ENCODE measurements around the gene LCN10.

LCN10 gene

DNA sequence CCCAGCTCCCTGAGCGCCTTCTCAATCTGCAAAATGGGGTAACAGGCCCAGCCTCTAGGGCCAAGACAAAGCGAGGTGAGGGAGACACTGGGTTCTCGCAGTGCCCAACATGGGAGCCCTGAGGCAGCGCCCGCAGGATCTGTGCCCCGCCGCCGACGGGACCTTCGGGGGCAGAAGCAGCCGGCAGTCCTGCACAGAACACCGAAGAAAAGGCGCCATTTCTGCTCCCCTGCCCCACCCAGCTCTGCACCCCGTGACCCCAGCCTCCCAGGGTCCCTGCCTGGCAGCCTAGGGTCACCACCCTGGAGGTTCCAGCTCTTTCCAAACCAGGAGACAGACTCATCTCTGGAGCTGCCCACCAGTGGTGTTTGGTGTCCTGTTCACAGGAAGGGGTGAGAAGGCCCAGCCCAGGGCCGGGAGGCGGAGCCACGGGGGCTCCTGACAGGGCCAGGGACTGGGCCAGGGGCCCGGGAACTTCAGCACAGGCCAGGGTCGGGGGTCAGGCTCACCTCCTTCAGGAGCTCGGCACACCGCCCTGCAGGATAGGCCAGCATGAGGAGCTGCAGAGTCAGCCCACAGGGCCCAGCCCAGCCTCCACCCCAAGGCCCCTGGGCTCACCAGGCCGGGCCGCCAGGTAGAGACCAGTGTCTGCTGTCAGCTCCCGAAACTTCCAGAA, 12.0 kb upstream of the LCN10 start:
- no peak for DNase-seq (ENCODE audit: low spot score)

DNA sequence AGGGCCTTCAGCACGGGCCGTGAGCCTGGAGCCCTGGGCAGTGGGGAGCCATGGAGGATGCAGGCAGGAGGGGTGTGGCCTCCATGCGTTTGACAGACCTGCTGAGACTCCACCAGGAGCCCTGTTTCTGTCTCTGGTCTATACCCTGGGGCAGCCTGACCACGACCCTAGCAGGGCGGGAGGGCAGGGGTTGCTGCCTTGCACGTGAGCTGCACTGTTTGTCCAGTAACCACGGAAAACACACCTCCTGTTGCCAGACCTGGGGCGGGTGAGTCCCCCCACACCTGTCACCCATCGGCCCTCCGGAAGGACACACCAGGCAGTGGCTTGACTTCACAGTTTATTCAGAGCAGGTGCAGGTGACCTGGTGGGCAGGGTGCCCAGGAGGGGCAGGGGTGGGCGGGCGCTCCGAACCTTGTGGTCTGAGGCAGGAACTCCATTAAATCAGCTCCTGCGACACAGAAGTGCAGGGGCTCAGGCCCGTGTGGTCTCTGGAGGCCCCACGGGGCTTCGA, 11.4 kb upstream of the LCN10 start:
- DNase-seq (ENCODE audit: low spot score), result no peak

DNA sequence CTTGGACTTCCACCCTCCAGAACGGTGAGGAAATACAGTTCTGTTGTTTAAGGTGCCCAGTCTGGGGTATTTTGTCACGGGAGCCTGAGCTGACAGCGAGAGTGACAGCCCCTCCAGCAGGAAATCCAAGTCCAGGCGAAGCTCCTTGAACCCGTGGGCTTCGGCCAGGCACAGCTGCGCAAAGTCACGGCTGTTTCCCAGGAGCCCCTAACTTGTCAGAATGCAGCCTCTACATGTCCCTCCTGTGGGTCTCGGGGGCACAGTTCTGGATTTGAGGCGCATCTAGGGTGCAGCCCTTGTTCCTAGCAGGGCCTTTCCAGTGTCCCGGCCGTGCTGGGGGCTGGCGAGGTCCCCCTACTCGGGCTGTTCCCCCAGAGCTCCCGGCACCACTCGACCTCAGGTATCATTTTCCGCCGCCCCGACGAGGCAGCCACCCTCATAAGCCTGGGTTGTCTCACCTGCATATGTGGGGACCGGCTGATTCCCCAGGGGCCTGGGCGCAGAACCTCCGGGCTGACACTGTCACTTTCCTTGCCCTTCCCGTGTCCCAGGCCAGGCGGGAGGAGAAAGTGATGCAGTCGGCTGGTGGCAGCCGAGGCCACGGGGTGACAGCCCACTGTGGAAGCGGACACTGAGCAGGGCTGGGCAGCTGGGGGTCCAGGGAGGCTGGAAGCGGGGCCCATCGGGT, 10.8 kb upstream of the LCN10 start:
- DNase-seq (ENCODE audit: low spot score), result no peak

DNA sequence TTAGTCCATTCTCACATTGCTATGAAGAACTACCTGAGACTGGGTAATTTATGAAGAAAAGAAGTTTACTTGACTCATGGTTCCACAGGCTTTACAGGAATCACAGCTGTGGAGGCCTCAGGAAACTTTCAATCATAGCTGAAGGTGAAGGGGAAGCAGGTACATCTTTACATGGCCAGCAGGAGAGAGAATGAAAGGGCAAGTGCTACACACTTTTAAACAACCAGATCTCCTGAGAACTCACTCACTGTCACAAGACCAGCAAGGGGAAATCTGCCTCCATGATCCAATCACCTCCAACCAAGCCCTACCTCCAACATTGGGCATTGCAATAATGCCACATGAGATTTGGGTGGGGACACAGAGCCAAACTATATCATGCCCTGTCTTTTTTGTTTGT, 9.1 kb upstream of the LCN10 start:
- DNase-seq (ENCODE audit: low spot score), result no peak

DNA sequence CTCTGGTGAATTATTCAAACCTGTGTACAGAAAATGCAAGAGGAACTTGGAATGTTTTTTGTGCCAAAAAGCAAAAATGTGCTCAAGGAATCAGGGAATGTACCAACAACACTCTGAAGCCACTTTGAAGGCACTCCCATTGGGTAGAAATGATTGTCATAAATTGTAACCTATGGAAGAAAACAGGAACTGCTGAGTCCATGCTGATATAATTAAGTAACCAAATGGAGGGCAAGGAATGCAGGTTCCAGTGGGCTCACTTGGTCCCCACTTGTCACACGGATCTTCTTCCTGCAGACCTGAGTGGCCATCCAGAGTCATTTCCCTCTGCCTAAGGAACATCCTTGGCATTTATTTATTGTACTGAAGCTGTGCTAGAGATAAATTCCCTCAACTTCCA, 8.5 kb upstream of the LCN10 start:
- DNase-seq (ENCODE audit: low spot score), result no peak

DNA sequence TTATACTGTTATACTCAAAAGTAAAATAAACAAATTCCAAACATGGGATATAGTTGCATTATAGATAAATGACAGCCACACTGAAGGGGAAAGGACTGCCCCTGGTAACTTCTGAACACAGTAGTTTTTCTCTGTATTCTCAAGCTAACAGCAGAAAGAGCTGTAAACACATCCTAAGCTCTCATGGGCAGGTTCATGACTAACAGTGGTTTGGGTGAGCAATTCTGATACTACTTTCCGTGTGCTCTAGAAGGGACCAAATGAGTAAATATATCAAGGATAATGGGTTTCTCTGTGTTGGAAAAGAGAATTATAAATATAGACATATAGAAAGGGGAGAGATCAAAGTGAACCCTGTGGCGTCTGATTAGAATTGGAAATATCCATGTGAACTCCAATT, 7.8 kb upstream of the LCN10 start:
- DNase-seq (ENCODE audit: low spot score), result no peak

DNA sequence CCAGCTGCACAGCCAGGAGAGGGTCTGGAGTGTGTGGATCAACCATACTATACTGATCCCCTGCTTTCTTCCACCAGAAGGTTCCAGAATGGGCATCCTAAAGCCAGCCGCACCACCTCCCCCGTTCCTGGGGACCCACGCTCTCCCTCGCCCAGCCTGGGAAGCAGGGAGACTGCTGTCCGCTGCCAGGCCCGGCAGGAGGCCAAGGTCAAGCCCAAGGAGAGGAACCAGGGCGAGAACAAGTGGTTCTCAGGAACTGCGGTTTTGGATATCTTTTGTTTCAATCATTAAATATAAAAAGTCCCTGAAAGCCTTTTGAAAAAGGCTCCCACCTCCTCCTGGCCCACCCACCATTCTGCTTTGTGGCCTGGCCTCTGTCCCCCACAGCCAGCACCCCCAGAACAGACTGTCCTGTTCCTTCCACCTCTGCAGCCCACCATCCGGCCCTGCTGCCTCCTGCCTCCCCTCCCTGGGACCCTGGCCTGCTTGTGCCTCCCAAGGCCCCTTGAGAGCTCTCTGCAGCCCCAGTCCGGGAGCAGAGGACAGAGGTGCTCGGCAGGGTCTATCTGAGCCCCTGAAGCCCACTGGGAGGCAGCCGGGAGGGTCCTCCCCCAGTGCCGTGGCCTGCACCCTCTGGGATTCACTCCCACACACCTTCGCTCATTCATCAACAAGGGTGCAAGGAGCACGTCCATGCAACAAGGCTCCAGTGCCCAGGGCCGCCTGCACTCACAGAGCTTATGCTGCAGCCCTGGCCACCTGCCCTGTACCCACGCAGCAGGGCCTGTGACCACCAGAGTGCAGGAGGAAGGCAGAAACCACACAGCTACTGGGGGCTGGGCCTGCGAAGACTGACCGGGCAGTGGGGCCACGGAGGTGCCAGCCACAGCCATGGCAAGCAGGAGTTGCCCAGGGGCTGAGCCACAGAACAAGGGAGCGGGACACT, 6.2 kb upstream of the LCN10 start:
- DNase-seq (ENCODE audit: low spot score), result no peak

DNA sequence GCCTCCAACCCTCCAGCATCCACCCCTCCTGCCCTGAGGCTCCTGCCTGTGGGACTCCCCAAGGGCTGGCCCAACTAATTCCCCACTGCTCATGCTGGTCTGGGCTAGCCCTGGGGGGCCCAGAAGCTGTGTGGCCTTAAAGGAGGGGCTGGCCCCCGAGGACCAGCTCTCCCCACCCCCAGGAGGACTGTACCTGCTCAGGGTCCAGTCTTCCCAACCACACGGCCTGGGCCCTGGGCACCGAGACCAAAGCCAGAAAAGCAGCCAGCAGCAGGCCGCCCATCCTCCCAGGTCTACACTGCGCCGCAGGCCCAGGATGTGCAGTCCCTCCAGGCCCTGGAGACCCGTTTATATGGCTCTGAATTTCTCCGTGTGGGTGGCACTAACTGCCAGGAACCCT, 5.5 kb upstream of the LCN10 start, which contains the start of gene LCN6:
LCN6 (minus strand) TSS at position 325 of the 400 bp plus-strand sequence; CDS start at position 283, 42 bp downstream.
- no peak for DNase-seq (ENCODE audit: low spot score)

DNA sequence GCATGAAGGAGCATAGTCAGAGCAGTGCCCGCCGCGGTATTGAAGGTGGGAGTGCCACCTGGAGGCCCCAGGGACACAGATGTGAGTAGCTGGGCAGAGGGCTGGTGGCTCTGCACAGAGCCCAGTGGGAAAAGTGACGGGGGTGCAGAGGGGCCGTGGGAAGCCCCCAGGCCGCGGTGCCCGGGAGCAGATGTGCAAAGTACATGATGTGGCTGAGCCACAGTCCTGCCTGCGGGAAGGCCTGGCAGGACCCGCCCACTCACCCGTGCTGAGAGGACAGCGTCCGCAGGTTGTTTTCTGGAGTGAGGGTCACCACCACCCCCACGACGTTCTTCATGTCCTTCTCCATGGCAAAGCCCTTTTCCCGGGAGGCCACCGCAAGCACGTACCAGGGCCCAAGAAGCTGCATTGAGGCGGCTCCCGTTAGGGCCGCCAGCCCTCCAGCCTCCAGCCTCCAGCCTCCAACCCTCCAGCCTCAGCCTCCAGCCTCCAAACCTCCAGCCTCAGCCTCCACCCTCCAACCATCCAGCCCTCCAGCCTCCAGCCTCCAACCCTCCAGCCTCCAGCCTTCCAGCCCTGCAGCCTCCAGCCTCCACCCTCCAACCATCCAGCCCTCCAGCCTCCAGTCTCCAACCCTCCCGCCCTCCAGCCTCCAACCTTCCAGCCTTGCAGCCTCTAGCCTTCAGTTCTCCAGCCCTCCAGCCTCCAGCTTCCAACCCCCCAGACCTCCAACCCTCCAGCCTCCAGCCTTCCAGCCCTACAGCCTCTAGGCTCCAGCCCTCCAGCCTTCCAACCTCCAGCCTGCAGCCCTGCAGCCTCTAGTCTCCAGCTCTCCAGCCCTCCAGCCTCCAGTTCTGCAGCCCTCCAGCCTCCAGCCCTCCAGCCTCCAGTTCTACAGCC, 4.7 kb upstream of the LCN10 start:
- DNase-seq (ENCODE audit: low spot score), result no peak

DNA sequence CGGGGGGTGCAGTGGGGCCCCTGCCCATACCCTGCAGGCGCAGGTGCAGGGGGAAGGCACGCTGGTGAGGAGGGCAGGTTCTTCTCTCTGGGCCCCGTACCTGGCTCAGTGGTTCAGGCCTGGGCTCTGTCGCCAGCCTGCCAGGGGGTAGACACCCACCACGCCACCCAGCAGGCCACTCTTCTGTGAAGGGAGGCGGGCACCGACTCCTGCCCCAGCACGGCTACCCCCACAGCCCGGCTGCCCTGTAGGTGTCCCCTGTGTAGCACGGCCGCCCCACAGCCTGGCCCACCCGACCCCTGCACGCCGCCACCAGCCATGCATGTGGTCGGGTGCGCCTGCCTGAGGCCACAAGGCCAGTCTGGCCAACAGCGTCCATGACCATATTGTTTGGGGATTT, 3.9 kb upstream of the LCN10 start:
- no peak for DNase-seq (ENCODE audit: low spot score)

DNA sequence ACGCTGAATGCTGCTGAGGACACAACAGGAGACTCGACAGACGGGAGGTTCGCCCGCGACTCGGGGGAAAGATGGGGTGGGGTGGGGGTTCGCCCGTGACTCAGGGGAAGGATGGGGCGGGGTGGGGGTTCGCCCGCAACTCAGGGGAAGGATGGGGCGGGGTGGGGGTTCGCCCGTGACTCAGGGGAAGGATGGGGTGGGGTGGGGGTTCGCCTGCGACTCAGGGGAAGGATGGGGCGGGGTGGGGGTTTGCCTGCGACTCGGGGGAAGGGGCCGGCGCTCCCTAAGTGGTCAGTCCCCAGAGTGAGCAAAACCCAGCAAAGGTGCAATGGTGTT, 3.4 kb upstream of the LCN10 start:
- no peak for DNase-seq (ENCODE audit: low spot score)

DNA sequence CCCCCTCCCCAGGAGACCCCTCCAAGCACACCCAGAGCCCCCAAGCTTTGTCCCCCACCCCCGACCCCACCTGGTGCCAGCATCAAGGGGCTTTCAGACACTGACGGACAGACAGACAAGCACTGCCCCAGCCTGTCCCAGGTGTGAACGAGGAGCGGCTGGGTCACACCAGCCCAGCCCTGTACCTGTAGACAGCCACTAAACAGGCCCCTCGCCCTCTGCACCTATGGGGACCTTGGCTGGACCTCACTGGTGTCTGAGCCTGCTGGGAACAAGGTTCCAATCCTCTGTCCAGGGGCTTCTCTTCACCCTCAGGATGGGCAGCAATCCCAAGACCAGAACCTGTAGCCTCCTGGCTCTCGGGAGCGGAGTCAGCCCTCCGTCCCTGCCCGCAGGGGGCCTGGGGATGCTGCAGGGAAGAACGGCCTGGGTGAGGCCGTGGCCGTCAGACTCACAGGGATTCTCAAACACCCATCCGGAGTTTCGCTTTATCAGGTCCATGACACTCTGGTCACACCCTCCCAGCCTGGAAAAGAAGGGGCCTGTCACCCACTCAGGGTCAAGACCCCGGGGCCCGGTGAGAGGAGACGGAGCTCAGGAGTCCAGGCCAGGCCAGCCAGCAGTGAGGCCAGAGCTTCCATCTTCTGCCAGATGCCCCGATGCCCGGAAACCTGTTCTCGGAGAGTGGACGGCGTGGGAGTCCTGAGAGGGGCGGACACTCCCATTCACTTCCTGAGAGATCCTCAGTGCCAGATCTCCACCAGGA, 2.8 kb upstream of the LCN10 start:
- DNase-seq (ENCODE audit: low spot score), result no peak

DNA sequence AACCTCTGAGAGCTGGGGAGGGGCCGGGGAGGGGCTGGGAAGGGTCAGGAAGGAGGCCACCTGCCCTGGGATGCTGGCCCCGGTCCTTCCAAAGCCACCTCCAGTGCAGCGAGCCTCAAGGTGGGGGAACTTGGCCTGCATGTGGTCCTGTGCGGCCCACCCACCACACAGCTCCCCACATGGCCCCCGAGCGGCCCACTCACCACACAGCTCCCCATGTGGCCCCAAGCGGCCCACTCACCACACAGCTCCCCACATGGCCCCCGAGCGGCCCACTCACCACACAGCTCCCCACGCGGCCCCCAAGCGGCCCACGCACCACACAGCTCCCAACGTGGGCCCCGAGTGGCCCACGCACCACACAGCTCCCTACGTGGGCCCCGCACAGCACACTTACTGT, 2.0 kb upstream of the LCN10 start:
- DNase-seq (ENCODE audit: low spot score), result no peak

DNA sequence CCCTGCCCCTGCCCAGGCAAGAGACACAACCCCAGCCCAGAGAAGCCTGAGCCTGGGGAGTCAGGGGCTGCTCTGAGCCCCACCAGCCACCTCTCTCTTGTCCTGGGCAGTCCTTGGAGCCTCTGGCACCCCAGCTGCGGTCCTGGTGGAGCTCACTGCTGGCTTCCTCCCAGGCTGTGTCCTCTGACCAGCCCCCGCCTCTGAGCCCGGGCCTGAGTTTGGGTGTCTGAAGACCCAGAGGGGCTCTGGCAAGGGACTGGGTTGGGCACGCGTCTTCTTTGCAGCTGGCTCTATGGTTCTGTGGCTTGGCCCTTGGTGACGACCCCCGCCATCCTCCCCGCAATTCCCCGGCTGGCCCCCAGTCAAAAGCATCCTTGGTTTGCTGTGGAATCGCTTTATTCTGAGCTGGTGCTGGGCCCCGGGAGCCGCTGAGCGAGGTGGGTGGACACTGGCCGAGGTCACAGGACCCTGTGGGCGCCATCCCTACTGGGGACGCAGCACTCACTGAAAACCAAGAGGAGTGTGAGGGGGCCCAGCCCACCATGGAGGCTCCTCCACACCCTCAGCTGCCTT, 985 bp upstream of the LCN10 start:
- DNase-seq (ENCODE audit: low spot score), result no peak

DNA sequence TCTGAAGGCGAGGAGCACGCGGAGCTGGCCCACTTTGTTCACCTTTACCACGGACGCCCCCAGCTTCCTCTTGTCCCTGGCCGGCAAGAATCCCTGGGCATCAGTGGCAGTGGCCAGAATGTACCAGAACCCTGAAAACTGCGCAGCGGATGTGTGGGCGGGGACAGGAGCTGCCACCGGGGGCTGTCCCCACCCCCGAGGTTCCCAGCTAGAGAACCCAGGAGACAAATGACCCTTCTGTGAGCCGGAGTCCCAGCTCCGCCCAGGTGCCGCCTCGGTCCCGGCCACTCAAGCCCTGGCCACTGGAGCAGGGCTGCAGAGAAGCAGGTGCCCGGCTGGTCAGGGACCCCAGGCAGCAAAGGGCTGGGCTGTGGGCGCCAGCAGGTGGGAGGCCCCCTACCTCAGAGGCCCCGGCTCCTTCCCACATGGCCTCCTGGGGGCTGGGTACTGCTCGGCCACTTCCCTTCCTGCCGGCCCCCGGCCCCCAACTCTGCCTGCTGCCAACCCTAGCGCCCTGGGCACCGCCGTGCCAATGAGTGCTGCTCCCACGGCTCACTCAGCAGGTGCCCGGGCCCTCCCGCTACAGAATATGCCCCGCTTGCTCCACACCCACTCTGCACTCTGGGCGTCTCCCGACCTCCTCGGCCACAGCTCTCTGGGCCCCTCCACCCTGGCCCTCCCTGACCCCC, 713 bp downstream of the LCN10 start:
- DNase-seq (ENCODE audit: low spot score), result no peak

DNA sequence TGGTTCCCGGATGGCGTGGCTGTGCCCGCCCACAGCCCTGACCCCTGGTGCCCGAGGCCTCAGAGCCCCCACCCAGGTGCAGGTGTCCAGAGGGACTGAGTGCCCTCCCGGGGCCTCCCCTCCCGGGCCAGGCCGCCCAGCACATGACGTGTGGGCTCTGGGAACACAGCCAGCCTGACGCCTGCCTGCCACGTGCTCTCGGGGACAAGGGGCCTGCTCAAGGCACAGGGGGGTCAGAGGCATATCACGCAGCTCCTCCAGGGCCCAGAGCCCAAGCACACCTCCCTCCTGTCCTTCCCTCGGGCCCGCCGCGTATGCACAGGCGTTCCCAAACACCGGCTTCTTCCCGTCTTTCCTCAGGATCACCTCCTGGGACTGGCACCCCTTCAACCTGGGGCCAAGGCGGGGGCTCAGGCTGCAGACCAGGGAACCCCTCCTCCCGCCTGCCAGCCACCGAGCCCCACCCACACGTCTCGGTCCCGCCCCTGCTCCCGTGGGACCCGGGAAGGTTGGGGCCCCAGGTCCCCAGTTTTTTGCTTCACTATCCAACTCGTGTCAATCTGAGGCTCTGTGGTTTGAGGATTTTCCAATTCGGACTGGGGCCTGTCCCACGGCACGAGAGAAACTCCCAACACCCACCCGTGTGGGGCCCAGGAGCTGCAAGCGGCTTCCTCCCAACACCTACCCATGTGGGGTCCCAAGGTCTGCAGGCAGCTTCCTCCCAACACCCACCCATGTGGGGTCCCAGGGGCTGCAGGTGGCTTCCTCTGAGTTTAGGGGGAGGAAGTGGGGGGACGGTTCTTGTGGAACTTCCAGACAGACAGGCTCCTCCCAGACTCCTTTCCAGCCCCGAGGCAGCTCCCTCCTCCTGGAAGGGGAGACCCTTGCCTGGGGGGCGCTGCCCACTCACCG, 1.5 kb downstream of the LCN10 start:
- DNase-seq (ENCODE audit: low spot score), result no peak

DNA sequence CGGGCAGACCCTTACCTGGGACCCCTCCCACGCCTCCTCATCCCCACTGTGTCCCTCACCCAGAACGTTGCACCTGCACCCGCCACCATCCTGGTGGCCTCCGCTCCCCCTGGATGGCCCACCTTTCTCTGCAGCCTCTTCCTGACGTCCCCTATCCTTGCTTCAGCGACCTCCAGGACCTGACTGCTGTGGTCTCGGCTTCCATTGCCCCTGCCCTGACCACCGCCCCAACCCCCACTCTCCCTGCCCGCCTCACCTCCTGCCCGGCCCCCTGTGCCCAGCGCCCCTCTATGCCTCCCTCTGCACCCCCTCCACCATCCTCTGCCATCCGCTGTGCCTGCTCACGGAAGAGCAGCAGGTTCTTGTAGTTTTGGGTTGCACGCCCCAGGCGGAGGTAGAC, 2.2 kb downstream of the LCN10 start:
- DNase-seq (ENCODE audit: low spot score), result no peak

DNA sequence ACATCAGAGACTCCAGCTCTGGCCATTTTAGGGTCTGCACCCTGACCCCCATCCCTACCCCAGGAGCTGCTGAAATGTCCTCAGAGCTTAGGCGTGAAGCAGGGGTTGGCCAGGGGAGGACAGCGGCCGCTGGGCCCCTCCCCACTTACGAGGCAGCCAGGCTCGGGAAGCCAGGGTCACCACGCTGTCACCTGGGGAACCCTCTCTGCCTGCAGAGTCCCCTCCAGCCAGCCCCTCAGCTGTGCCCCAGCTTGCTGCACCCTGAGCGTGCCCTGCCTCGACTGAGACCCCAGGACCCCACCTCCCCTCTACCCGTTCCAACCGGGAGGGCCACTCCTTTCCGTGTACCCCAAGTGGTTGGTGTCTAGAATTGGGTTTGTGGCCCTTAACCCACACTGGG, 2.7 kb downstream of the LCN10 start:
- DNase-seq (ENCODE audit: low spot score), result no peak

DNA sequence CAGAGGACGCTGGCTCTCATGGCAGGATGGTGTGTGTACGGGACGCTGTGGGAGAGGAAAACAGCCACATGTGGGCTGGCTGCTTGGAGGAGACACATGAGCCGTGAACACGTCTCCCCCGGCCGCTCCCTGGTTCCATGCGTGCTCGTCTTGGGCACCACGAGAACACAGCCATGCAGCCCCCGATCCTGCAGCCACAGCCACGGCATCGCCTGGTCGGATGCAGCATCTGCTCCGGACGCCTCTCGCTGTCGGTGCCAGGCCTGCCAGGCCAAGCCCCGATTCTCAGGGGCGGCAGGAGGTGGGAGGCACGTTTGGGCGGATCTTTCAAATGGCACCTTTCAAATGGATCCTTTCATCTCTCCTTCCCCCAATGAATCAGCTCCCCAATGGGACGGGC, 3.2 kb downstream of the LCN10 start:
- no peak for DNase-seq (ENCODE audit: low spot score)
